Measurements from ENCODE around the gene HIVEP3. TPM values are rescaled to one million over a fixed set of nuclear protein-coding genes. Genes with fewer than 3 reads are reported as not detected.

The HIVEP3 gene
- total RNA-seq, 1 donor: 1.2 TPM

- TF ChIP-seq, protein P1, sequence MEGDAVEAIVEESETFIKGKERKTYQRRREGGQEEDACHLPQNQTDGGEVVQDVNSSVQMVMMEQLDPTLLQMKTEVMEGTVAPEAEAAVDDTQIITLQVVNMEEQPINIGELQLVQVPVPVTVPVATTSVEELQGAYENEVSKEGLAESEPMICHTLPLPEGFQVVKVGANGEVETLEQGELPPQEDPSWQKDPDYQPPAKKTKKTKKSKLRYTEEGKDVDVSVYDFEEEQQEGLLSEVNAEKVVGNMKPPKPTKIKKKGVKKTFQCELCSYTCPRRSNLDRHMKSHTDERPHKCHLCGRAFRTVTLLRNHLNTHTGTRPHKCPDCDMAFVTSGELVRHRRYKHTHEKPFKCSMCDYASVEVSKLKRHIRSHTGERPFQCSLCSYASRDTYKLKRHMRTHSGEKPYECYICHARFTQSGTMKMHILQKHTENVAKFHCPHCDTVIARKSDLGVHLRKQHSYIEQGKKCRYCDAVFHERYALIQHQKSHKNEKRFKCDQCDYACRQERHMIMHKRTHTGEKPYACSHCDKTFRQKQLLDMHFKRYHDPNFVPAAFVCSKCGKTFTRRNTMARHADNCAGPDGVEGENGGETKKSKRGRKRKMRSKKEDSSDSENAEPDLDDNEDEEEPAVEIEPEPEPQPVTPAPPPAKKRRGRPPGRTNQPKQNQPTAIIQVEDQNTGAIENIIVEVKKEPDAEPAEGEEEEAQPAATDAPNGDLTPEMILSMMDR (IDR thresholded peaks at IDR 0.05; ENCODE audit: insufficient read depth, low read length): no peak
- no peak for DNase-seq (ENCODE audit: low read depth)
- no peak overlapping the region for H3K4me3 ChIP-seq (ENCODE audit: low read depth, low read length)
These were observed 36.2 kb downstream of the HIVEP3 start for GRCh38 chr1:41882486-41882885.

GRCh38 chr1:41882068-41882477 lies 36.6 kb downstream of the HIVEP3 start:
- TF ChIP-seq, protein P1 (IDR thresholded peaks at IDR 0.05; ENCODE audit: insufficient read depth, low read length): no peak
- no peak for DNase-seq (ENCODE audit: low read depth)
- no peak overlapping the region for H3K4me3 ChIP-seq (ENCODE audit: low read depth, low read length)

DNA sequence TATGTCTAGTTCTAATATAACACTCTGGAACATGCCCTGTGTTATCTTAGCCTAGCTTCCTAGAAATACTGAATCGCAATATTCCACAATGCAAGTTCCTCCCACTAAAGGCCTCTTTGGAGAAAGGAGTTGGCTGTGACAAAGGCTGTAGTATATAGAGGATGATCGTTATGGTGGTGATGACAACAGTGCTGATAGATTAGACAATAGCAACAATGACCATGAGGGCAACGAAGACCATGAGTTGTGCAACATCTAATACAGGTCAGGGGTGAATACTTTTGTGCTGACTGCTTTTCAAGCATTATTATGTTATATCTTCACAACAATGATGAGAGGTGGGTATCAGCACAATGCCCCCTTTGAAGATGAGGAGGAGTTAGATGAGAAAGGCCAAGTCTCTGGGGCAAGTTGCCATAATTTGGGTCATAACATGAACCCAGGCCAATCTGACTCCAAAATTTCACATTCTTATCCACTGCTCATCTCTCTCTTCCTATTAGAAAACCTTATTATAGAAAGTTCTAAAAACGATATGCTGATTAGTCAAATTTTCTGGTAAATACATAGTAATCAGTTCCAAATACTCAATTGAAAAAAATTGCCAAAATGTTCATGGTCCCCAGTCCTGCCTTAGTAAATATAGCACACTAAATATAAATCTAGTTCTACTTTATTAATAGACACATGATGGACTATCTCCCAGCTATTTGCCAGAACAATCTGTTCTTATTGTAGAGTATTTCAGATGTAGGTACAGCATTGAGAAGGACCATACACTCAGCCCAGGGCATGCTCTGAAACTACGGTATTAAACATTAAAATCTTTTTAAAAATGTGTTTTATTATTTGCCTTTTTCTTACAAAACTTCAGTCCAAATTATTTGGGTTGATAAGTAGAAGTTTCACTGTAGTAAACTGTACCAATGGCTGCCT lies 37.5 kb downstream of the HIVEP3 start:
- no peak overlapping the region for H3K4me3 ChIP-seq (ENCODE audit: low read depth, low read length)
- DNase-seq (ENCODE audit: low read depth): no peak
- TF ChIP-seq, protein P1 (IDR thresholded peaks at IDR 0.05; ENCODE audit: insufficient read depth, low read length): no peak

- TF ChIP-seq, protein P1 (IDR thresholded peaks at IDR 0.05; ENCODE audit: insufficient read depth, low read length): no peak
- DNase-seq (ENCODE audit: low read depth): no peak
- H3K4me3 ChIP-seq (ENCODE audit: low read depth, low read length): no peak overlapping the region
These were observed 38.5 kb downstream of the HIVEP3 start for GRCh38 chr1:41880261-41880660.

DNA sequence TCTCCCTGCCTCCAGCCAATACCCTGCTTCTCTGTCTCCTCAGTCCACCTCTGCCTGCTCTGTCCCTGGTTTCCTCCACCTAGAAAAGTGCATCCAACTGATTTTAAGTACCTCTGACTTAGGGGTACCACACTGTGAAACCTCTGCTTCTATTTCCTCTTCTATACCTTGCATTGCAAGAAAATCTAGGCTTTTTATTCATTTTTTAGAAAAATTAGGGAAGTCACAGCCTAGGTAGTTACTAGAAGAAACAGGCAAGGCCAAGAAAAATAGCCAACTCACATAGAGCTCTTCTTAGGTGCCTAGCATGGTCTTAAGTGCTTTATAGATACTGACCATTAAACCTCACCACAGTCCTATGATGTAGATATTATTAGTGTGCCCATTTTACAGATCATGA lies 39.1 kb downstream of the HIVEP3 start:
- no peak overlapping the region for H3K4me3 ChIP-seq (ENCODE audit: low read depth, low read length)
- TF ChIP-seq, protein P1 (IDR thresholded peaks at IDR 0.05; ENCODE audit: insufficient read depth, low read length): no peak
- DNase-seq (ENCODE audit: low read depth): no peak

GRCh38 chr1:41878911-41879310 lies 39.8 kb downstream of the HIVEP3 start:
- no peak for DNase-seq (ENCODE audit: low read depth)
- TF ChIP-seq, protein P1 (IDR thresholded peaks at IDR 0.05; ENCODE audit: insufficient read depth, low read length): no peak
- no peak overlapping the region for H3K4me3 ChIP-seq (ENCODE audit: low read depth, low read length)

Data from fibroblast of the aortic adventitia (primary cell).